GM19467 (cell line): ENCODE measurements around the gene ERC2.

Experiments
- ATAC-seq: cut with Tn5 transposase; IDR thresholded peaks from one replicate; pipeline ENCODE4 v1.9.1; 2021; ENCODE audit warnings: mild to moderate bottlenecking, moderate library complexity; ENCODE audit not compliant: unreplicated experiment

Gene ERC2

GRCh38 chr3:55611121-55611520 is 857.1 kb downstream of the ERC2 start:
- no peak for ATAC-seq

- no peak for ATAC-seq
Measured at GRCh38 chr3:55609230-55609827, 858.9 kb downstream of the ERC2 start.

DNA sequence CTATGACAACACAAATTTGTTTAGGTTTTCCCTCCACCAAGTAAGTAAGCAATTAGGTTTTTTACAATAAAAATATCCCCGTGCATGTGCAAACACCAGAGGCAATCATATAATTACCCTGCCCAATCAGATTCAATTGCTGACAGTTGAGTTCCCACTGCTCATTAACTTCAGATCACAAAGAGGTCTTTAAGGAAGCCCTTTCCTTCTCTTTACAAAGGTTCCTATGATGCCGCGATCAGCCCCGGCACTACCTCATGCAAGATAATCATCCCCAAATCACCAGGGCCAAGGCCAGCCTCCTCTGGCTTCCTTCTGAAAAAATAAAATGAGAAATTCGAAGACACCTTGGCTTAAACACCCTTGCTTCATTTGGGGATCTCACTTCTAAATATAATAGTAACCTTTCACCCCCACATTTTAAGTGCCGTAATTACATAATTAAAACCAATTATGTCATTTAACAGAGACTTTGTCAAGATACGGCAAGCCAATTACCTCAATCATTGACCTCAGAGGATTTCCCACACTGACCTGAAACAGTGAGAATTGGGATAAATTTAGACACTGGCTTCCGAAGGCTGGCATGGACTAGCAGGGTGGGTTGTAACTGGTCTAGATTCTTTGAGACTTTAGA is 859.8 kb downstream of the ERC2 start:
- no peak for ATAC-seq

GRCh38 chr3:55607844-55608243 is 860.4 kb downstream of the ERC2 start:
- no peak for ATAC-seq

DNA sequence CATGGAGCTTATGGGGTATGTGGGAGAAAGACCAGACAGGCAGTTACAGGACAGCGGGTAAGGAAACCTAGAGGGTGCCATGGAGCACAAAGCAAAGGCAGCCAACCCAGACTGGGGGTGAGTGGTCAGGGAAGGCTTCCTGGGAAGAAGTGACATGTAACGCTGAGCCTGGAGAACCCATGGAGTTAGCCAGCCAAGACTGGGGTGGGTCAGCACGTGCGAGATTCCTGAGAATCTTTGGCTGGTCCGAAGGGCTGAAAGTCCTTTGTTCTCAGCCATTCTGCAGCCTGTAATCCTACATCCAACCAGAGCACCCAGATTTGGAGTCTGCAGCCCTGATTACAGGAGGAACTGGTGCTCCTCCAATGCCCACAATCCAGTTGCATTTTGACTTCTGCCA is 861.1 kb downstream of the ERC2 start:
- ATAC-seq = no peak

- ATAC-seq = no peak
Measured at GRCh38 chr3:55605443-55606236, 862.6 kb downstream of the ERC2 start.

- no peak for ATAC-seq
Measured at GRCh38 chr3:55604846-55605245, 863.4 kb downstream of the ERC2 start.

DNA sequence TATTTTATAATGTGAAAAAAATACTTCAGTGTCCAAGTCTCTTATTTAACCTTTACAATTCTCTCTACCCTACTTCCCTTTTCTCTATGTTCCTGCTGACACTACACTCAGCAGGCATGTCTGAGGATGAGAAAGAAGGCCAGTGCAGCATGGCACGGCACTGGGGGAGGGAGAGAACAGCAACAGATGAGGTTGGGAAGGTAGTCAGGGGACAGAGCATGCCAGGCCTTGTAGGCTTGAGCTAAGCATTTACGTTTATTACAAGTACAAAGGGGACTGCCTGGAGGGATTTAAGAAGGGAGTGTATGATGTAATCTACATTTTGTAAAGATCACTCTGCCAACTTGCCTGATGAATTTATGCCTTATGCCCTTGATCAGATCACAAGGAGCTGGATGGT is 863.9 kb downstream of the ERC2 start:
- ATAC-seq = no peak

GRCh38 chr3:55601366-55602080 is 866.7 kb downstream of the ERC2 start:
- ATAC-seq = no peak

DNA sequence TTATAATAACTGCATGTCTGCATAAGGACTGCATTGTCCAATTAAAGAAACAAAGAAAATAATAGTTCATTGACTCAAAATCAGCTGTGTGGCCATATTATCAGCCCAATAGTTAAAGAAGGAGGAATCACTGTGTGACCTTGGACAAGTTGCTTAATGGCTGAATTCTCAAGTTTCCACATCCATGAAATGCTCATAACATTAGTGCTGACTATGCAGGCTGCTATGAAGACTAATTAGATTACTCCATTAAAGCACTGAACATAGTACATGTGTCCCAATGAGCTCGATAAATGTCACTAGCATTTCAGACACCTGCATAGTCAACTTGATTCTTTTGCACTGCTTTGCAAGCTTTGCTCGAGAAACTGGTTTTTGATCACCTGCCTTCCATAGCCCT is 870.0 kb downstream of the ERC2 start:
- ATAC-seq = no peak

- ATAC-seq = no peak
Measured at GRCh38 chr3:55597641-55598040, 870.6 kb downstream of the ERC2 start.

DNA sequence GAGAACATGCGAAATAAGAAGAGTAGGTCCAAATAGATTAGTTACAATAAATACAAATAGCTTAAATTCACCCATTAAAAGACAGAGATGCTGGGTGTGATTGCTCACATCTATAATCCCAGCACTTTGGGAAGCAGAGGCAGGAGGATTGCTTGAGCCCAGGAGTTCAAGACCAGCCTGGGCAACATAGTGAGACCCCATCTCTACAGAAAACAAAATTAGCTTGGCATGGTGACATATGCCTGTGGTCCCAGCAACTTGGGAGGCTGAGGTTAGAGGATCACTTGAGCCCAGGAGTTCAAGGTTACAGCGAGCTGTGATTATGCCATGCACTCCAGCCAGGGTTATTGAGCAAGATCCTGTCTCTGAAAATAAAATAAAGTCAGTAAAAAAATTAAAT is 872.1 kb downstream of the ERC2 start:
- no peak for ATAC-seq

- no peak for ATAC-seq
Measured at GRCh38 chr3:55595420-55595819, 872.8 kb downstream of the ERC2 start.

DNA sequence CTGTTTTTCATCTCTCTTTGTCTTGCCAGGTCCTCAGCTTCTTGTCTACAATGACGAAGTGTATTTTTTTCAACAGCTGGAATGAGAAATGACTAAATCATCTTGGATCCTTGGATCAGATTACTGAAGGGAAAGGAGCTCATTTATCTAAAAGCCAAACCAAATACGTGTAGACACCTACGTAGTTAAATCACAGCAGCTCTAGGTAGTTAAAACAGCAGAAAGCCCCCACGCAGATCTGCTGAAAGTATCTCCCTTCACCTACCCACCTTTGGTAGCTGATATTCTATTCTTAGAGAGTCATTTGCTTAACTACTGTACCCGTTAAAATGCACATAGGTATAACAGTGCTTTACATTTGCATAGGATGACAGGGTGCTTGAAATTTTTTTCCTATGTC is 875.7 kb downstream of the ERC2 start:
- no peak for ATAC-seq

GRCh38 chr3:55591888-55592287 is 876.4 kb downstream of the ERC2 start:
- no peak for ATAC-seq

GRCh38 chr3:55588146-55588765 is 880.0 kb downstream of the ERC2 start:
- no peak for ATAC-seq

GRCh38 chr3:55585856-55586255 is 882.4 kb downstream of the ERC2 start:
- ATAC-seq = no peak

DNA sequence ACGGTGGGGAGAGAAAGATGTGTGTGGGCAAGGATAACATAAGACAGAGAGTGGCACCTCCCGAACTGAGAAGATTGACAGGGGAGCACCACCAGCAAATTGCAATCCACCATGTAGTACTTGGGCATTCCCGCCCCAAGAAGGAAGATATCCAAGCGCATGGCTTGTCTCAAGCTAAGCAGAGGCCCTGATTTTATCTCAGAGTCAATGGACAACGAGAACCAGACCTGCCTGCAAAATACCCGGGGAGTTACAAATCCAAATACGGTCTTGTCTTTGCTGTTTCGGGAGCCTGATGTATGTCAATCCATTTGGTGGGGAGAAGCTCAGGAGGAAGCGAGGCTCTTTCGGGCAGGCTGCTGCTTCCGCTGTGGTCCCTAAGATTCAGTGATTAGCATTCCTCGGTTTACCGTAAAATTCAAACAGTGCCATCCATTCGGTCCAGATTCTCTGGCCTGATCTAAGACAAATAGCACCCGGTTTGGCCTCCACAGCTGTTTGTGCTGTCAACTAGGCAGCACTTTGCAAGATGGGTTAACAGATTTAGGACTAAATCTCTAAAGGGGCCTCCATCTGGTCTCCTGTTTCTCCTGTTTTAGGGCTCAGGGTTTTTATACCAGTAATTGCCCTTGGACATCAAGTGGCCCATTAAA is 883.4 kb downstream of the ERC2 start:
- ATAC-seq = no peak

DNA sequence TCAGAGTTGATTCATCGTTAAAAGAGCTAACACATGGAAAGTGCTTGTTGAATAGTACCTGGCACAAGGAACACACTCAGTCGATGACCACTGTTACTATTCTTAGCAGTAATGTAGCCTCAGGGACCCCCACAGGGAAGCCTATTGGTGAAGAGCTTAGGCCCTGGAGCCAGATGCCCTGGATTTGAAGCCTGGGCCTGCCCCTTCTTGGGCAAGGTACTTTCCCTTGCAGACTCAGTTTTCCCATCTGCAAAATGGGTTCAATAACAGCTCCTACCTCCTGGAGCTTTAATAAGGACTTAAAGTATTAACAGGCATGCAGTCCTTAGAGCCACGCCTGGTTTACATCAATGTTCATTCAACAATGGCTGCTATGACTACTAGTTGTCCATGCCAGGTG is 884.2 kb downstream of the ERC2 start:
- ATAC-seq = no peak

GRCh38 chr3:55583475-55583874 is 884.8 kb downstream of the ERC2 start:
- no peak for ATAC-seq

GRCh38 chr3:55579496-55579895 is 888.8 kb downstream of the ERC2 start:
- no peak for ATAC-seq
